ENCODE data around the gene LRP5. TPM values are rescaled to one million over a fixed set of nuclear protein-coding genes. Genes with fewer than 3 reads are reported as not detected.
"Not testable (repeated sequence)": the region's sequence is repeated elsewhere in the genome, so short reads cannot be mapped to it uniquely, and the experiment has no call there.

LRP5 gene
- polyA plus RNA-seq, 6 donors from 2014 or later: 0.04 to 0.88 (median 0.56) TPM; not detected in 1

- H3K27ac Mint-ChIP-seq: peak within 1 kb of the TSS; percentile 97 to 100 (median 99)
- H3K27me3 Mint-ChIP-seq: peaks cover 0 to 4% (median 0%) of the 10 kb centered on the region in 3 donors
- ATAC-seq (ENCODE audit: low read depth in 2 of 2): peak; percentile 74 to 75
- H3K36me3 Mint-ChIP-seq: peaks cover 6 to 10% of the 10 kb centered on the region in 2 donors
- H3K9me3 Mint-ChIP-seq: peaks cover 0 to 19% (median 7%) of the 10 kb centered on the region in 7 donors
- H3K4me1 Mint-ChIP-seq: peaks cover 54 to 82% (median 71%) of the 10 kb centered on the region in 3 donors
- peak within 1 kb of the TSS; percentile 90 to 99 (median 96) for H3K4me3 Mint-ChIP-seq
- peak; percentile 98 for DNase-seq
Measured at GRCh38 chr11:68271781-68272608, 40.4 kb upstream of the LRP5 start, which contains the start of gene C11orf24. TSS of gene C11orf24 (minus strand) at chr11:68271973. CDS start at chr11:68263767, 8,206 bp downstream.

GRCh38 chr11:68273026-68273738 is 39.2 kb upstream of the LRP5 start:
- peaks cover 0 to 4% (median 0%) of the 10 kb centered on the region in 3 donors for H3K27me3 Mint-ChIP-seq
- peaks cover 46 to 73% (median 61%) of the 10 kb centered on the region in 3 donors for H3K4me1 Mint-ChIP-seq
- peak overlapping the region; percentile 97 to 99 (median 98) for H3K27ac Mint-ChIP-seq
- peaks cover 0 to 19% (median 7%) of the 10 kb centered on the region in 7 donors for H3K9me3 Mint-ChIP-seq
- DNase-seq (no peak), ATAC-seq (ENCODE audit: low read depth in 2 of 2) (no peak)
- peaks cover 6 to 10% of the 10 kb centered on the region in 2 donors for H3K36me3 Mint-ChIP-seq
- peak overlapping the region; percentile 79 to 98 (median 93) for H3K4me3 Mint-ChIP-seq

- Mint-ChIP-seq H3K27ac (peak overlapping the region; percentile 97 to 99 (median 98)), H3K4me3 (peak overlapping the region in 6 of 8 donors; percentile 61 to 94 (median 90)), H3K9me3 (peaks cover 0 to 19% (median 7%) of the 10 kb centered on the region in 7 donors), H3K36me3 (peaks cover 6 to 8% of the 10 kb centered on the region in 2 donors), H3K27me3 (peaks cover 0 to 4% (median 0%) of the 10 kb centered on the region in 3 donors), H3K4me1 (peaks cover 35 to 64% (median 49%) of the 10 kb centered on the region in 3 donors)
- ATAC-seq (ENCODE audit: low read depth in 2 of 2) (no peak), DNase-seq (no peak)
Measured at GRCh38 chr11:68274306-68274705, 38.1 kb upstream of the LRP5 start.

GRCh38 chr11:68275721-68276507 is 36.5 kb upstream of the LRP5 start:
- peaks cover 25 to 53% (median 37%) of the 10 kb centered on the region in 3 donors for H3K4me1 Mint-ChIP-seq
- H3K4me3 Mint-ChIP-seq: no peak overlapping the region
- peaks cover 0 to 19% (median 7%) of the 10 kb centered on the region in 7 donors for H3K9me3 Mint-ChIP-seq
- no peak for DNase-seq
- peaks cover 0 to 4% (median 0%) of the 10 kb centered on the region in 3 donors for H3K27me3 Mint-ChIP-seq
- H3K36me3 Mint-ChIP-seq: no peaks in the 10 kb centered on the region
- no peak for ATAC-seq (ENCODE audit: low read depth in 2 of 2)
- peak overlapping the region in 1 of 6 donors; percentile 81 for H3K27ac Mint-ChIP-seq

GRCh38 chr11:68276861-68277260 is 35.5 kb upstream of the LRP5 start:
- Mint-ChIP-seq H3K4me3 (no peak overlapping the region), H3K27me3 (peaks cover 0 to 4% (median 0%) of the 10 kb centered on the region in 3 donors), H3K4me1 (peaks cover 23 to 57% (median 35%) of the 10 kb centered on the region in 3 donors), H3K36me3 (no peaks in the 10 kb centered on the region), H3K27ac (peak overlapping the region in 1 of 6 donors; percentile 15), H3K9me3 (peaks cover 0 to 19% (median 7%) of the 10 kb centered on the region in 7 donors)
- ATAC-seq (ENCODE audit: low read depth in 2 of 2): no peak
- no peak for DNase-seq

GRCh38 chr11:68279676-68280075 is 32.7 kb upstream of the LRP5 start:
- peak overlapping the region in 1 of 8 donors; percentile 36 for H3K4me3 Mint-ChIP-seq
- DNase-seq (no peak), ATAC-seq (ENCODE audit: low read depth in 2 of 2) (no peak)
- peak overlapping the region in 2 of 6 donors; percentile 57 to 77 for H3K27ac Mint-ChIP-seq
- H3K9me3 Mint-ChIP-seq: peaks cover 0 to 8% (median 6%) of the 10 kb centered on the region in 7 donors
- H3K27me3 Mint-ChIP-seq: no peaks in the 10 kb centered on the region
- H3K4me1 Mint-ChIP-seq: peaks cover 32 to 46% (median 35%) of the 10 kb centered on the region in 3 donors
- peaks cover 6 to 8% of the 10 kb centered on the region in 2 donors for H3K36me3 Mint-ChIP-seq

GRCh38 chr11:68282141-68282860 is 30.1 kb upstream of the LRP5 start:
- peak; percentile 53 for DNase-seq
- Mint-ChIP-seq H3K27me3 (no peaks in the 10 kb centered on the region), H3K9me3 (peaks cover 0 to 9% (median 7%) of the 10 kb centered on the region in 7 donors), H3K4me1 (peaks cover 29 to 33% (median 30%) of the 10 kb centered on the region in 3 donors), H3K36me3 (peaks cover 8 to 9% of the 10 kb centered on the region in 2 donors), H3K4me3 (peak overlapping the region; percentile 50 to 88 (median 81)), H3K27ac (peak overlapping the region; percentile 68 to 95 (median 88))
- ATAC-seq (ENCODE audit: low read depth in 2 of 2): peak; percentile 91 to 92

- H3K27me3 Mint-ChIP-seq: no peaks in the 10 kb centered on the region
Measured at GRCh38 chr11:68282861-68283230, 29.5 kb upstream of the LRP5 start.

GRCh38 chr11:68284588-68284987 is 27.8 kb upstream of the LRP5 start:
- Mint-ChIP-seq H3K27ac (peak overlapping the region in 3 of 6 donors; percentile 21 to 90 (median 63)), H3K4me1 (peaks cover 28 to 36% (median 33%) of the 10 kb centered on the region in 3 donors), H3K9me3 (peaks cover 0 to 11% (median 7%) of the 10 kb centered on the region in 7 donors)
- ATAC-seq (ENCODE audit: low read depth in 2 of 2); DNase-seq; H3K4me3 Mint-ChIP-seq; H3K36me3 Mint-ChIP-seq; H3K27me3 Mint-ChIP-seq: not testable (repeated sequence)

More at GRCh38 chr11:68282861-68283230, 29.5 kb upstream of the LRP5 start:
- DNase-seq (no peak), ATAC-seq (ENCODE audit: low read depth in 2 of 2) (no peak)
- Mint-ChIP-seq H3K36me3 (peaks cover 8 to 9% of the 10 kb centered on the region in 2 donors), H3K4me1 (peaks cover 29 to 33% (median 31%) of the 10 kb centered on the region in 3 donors), H3K27ac (peak overlapping the region in 4 of 6 donors; percentile 68 to 95 (median 88)), H3K4me3 (peak overlapping the region; percentile 50 to 88 (median 81)), H3K9me3 (peaks cover 0 to 9% (median 7%) of the 10 kb centered on the region in 7 donors)

- H3K36me3 Mint-ChIP-seq: peaks cover 8 to 9% of the 10 kb centered on the region in 2 donors
- H3K4me3 Mint-ChIP-seq: no peak overlapping the region
- no peak for ATAC-seq (ENCODE audit: low read depth in 2 of 2)
- H3K4me1 Mint-ChIP-seq: peaks cover 16 to 29% (median 26%) of the 10 kb centered on the region in 3 donors
- DNase-seq: no peak
- H3K27me3 Mint-ChIP-seq: no peaks in the 10 kb centered on the region
- peak overlapping the region in 2 of 6 donors; percentile 54 for H3K27ac Mint-ChIP-seq
- H3K9me3 Mint-ChIP-seq: peaks cover 0 to 14% (median 7%) of the 10 kb centered on the region in 7 donors
Measured at GRCh38 chr11:68287419-68287818, 25.0 kb upstream of the LRP5 start.

GRCh38 chr11:68289456-68289855 is 22.9 kb upstream of the LRP5 start:
- peak overlapping the region in 2 of 6 donors; percentile 33 for H3K27ac Mint-ChIP-seq
- peaks cover 3 to 5% of the 10 kb centered on the region in 2 donors for H3K36me3 Mint-ChIP-seq
- no peaks in the 10 kb centered on the region for H3K27me3 Mint-ChIP-seq
- DNase-seq (no peak), ATAC-seq (ENCODE audit: low read depth in 2 of 2) (no peak)
- no peak overlapping the region for H3K4me3 Mint-ChIP-seq
- peaks cover 14 to 39% (median 31%) of the 10 kb centered on the region in 3 donors for H3K4me1 Mint-ChIP-seq
- peaks cover 0 to 9% (median 3%) of the 10 kb centered on the region in 7 donors for H3K9me3 Mint-ChIP-seq

- Mint-ChIP-seq H3K4me1 (peaks cover 23 to 63% (median 40%) of the 10 kb centered on the region in 3 donors), H3K36me3 (no peaks in the 10 kb centered on the region), H3K4me3 (peak overlapping the region; percentile 58 to 89 (median 80)), H3K9me3 (peaks cover 0 to 5% (median 0%) of the 10 kb centered on the region in 7 donors), H3K27ac (peak overlapping the region; percentile 77 to 95 (median 90)), H3K27me3 (peaks cover 0 to 3% (median 0%) of the 10 kb centered on the region in 3 donors)
- DNase-seq: no peak
- no peak for ATAC-seq (ENCODE audit: low read depth in 2 of 2)
Measured at GRCh38 chr11:68293708-68294107, 18.7 kb upstream of the LRP5 start.
